GM13977 (cell line): ENCODE data around the gene LYPD6B.

Experiments used
- DNase-seq: peaks from one replicate; pipeline ENCODE4 v3.0.0; 2012; ENCODE audit warnings: low spot score
- CTCF ChIP-seq: IDR thresholded peaks from 2 replicates; pipeline ENCODE4 v1.5.1; 2012; ENCODE audit warnings: mild to moderate bottlenecking, control low read depth; ENCODE audit not compliant: insufficient read depth; ENCODE audit errors: extremely low read depth, missing control alignments
- in situ Hi-C: fragments of 300-500 bp; cut with MboI; formaldehyde crosslinking; loops from one replicate; pipeline ENCODE4 v1.12.0; 2022; ENCODE audit warnings: low sequenced_read_pairs, low pct_unique_long_range_greater_than_20kb, mixed read lengths, inconsistent platforms; ENCODE audit not compliant: unreplicated experiment

Gene LYPD6B

GRCh38 chr2:149028377-149028776, 10.1 kb upstream of the LYPD6B start:
- DNase-seq: no peak
- no peak for TF ChIP-seq CTCF
- in situ Hi-C loops: loop anchor here (10.0 to 25.0 kb wide), 2 partner anchors 284 to 536 kb away; no protein-coding TSS in a partner anchor

- in situ Hi-C loops: loop anchor here (10.0 to 25.0 kb wide), 2 partner anchors 283 to 536 kb away; no protein-coding TSS in a partner anchor
Observed at GRCh38 chr2:149028891-149029290, 9.6 kb upstream of the LYPD6B start.

GRCh38 chr2:149029307-149029965, 9.1 kb upstream of the LYPD6B start:
- DNase-seq: no peak
- in situ Hi-C loops: loop anchor here (10.0 to 25.0 kb wide), 2 partner anchors 283 to 535 kb away; no protein-coding TSS in a partner anchor
- no peak for TF ChIP-seq CTCF

More at GRCh38 chr2:149028891-149029290, 9.6 kb upstream of the LYPD6B start:
- no peak for DNase-seq
- TF ChIP-seq CTCF: no peak

- in situ Hi-C loops: loop anchor here (25.0 kb wide), 1 partner anchor 281 kb away; no protein-coding TSS in a partner anchor
- no peak for DNase-seq
- no peak for TF ChIP-seq CTCF
Observed at GRCh38 chr2:149031396-149031795, 7.1 kb upstream of the LYPD6B start.

GRCh38 chr2:149033716-149034115, 4.8 kb upstream of the LYPD6B start:
- no peak for DNase-seq
- in situ Hi-C loops: loop anchor here (25.0 kb wide), 1 partner anchor 279 kb away; no protein-coding TSS in a partner anchor
- no peak for TF ChIP-seq CTCF

GRCh38 chr2:149034406-149034805, 4.1 kb upstream of the LYPD6B start:
- in situ Hi-C loops: loop anchor here (25.0 kb wide), 1 partner anchor 278 kb away; no protein-coding TSS in a partner anchor
- TF ChIP-seq CTCF: no peak
- no peak for DNase-seq
